ENCODE data around the gene CACNG5. TPM values are rescaled to one million over a fixed set of nuclear protein-coding genes. Genes with fewer than 3 reads are reported as not detected.

The CACNG5 gene
- total RNA-seq, 1 experiment from 2014 or later, result 0.21 TPM

DNA sequence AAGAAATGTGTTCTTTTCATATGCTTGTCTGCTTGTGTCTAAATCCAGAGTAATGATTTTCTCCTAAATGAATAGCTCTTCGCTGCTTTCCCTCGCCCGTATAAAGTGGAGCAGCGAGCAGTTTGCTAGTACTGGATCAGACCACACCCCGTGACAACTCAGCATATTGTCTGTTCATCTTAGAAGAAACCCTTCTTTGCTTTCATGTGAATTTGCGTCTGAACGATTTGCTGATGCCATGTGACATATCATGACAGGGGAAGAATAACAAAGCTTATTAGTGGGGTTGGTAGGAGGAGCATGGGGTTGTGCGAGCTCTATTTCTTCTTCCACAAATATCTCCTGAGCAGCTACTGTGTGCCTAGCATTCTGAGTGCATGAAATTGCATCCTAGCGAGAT lies 85.5 kb downstream of the CACNG5 start:
- Histone ChIP-seq H3K4me3 (ENCODE audit: low read depth in 2 of 2, low read length in 2 of 2) (no peak overlapping the region), H3K27me3 (ENCODE audit: control insufficient read depth, insufficient read depth, low read length) (no peaks in the 10 kb centered on the region), H3K36me3 (ENCODE audit: control insufficient read depth, insufficient read depth, low read length) (no peaks in the 10 kb centered on the region), H3K9me3 (ENCODE audit: control insufficient read depth, insufficient read depth, low read depth, low read length) (no peaks in the 10 kb centered on the region), H3K4me1 (ENCODE audit: control insufficient read depth, insufficient read depth, low read length) (no peaks in the 10 kb centered on the region), H3K27ac (ENCODE audit: low read length) (no peak overlapping the region)
- ATAC-seq, result no peak
- in situ Hi-C loops (cut with HindIII; ENCODE audit: low pct_unique_long_range_greater_than_20kb, low sequenced_read_pairs) (no loop called here), intact Hi-C loops (cut with micrococcal nuclease; ENCODE audit: unreplicated experiment) (no loop called here)
- no TSS peak for BruUV-seq (replicated peaks)
- TF ChIP-seq, protein P1, sequence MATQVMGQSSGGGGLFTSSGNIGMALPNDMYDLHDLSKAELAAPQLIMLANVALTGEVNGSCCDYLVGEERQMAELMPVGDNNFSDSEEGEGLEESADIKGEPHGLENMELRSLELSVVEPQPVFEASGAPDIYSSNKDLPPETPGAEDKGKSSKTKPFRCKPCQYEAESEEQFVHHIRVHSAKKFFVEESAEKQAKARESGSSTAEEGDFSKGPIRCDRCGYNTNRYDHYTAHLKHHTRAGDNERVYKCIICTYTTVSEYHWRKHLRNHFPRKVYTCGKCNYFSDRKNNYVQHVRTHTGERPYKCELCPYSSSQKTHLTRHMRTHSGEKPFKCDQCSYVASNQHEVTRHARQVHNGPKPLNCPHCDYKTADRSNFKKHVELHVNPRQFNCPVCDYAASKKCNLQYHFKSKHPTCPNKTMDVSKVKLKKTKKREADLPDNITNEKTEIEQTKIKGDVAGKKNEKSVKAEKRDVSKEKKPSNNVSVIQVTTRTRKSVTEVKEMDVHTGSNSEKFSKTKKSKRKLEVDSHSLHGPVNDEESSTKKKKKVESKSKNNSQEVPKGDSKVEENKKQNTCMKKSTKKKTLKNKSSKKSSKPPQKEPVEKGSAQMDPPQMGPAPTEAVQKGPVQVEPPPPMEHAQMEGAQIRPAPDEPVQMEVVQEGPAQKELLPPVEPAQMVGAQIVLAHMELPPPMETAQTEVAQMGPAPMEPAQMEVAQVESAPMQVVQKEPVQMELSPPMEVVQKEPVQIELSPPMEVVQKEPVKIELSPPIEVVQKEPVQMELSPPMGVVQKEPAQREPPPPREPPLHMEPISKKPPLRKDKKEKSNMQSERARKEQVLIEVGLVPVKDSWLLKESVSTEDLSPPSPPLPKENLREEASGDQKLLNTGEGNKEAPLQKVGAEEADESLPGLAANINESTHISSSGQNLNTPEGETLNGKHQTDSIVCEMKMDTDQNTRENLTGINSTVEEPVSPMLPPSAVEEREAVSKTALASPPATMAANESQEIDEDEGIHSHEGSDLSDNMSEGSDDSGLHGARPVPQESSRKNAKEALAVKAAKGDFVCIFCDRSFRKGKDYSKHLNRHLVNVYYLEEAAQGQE (IDR thresholded peaks at IDR 0.05; ENCODE audit: insufficient read depth in 1 of 2, low read depth in 2 of 2, low read length in 1 of 2), result no peak
- TF ChIP-seq POLR2AphosphoS5 (IDR thresholded peaks at IDR 0.05; ENCODE audit: low read depth, low read length) (no peak), SIN3A (IDR thresholded peaks at IDR 0.05; ENCODE audit: borderline replicate concordance, insufficient read depth, low read depth, low read length) (no peak), TCF7L2 (IDR thresholded peaks at IDR 0.05; ENCODE audit: low read depth, low read length) (no peak)
- TF ChIP-seq, protein P2, sequence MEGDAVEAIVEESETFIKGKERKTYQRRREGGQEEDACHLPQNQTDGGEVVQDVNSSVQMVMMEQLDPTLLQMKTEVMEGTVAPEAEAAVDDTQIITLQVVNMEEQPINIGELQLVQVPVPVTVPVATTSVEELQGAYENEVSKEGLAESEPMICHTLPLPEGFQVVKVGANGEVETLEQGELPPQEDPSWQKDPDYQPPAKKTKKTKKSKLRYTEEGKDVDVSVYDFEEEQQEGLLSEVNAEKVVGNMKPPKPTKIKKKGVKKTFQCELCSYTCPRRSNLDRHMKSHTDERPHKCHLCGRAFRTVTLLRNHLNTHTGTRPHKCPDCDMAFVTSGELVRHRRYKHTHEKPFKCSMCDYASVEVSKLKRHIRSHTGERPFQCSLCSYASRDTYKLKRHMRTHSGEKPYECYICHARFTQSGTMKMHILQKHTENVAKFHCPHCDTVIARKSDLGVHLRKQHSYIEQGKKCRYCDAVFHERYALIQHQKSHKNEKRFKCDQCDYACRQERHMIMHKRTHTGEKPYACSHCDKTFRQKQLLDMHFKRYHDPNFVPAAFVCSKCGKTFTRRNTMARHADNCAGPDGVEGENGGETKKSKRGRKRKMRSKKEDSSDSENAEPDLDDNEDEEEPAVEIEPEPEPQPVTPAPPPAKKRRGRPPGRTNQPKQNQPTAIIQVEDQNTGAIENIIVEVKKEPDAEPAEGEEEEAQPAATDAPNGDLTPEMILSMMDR (IDR thresholded peaks at IDR 0.05), result no peak
- ChIA-PET CTCF (interaction anchor here (0.6 kb wide), 1 partner anchor 1017 kb away, joined by 3 read pairs; no protein-coding TSS in a partner anchor), POLR2A (no interaction called here)
- no peak for DNase-seq (ENCODE audit: low read depth, low spot score)

DNA sequence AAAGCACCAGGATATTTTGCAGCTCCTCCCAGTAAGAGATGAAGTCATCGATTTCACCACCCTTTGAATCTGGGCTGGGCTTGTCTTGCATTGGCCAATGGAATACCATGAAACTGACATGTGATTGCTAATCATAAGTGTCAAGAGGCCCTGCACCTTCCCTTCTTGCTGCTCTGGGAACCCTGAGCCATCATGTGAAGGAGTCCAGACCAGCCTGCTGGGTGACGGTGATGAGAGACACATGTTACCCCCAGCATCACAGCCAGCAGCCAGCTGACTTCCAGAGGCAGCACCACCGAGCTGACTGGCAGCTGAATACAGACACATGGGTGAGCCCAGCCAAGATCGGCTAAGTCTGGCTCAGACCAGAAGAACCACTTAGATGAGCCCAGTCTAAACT lies 86.0 kb downstream of the CACNG5 start:
- in situ Hi-C loops (cut with HindIII; ENCODE audit: low pct_unique_long_range_greater_than_20kb, low sequenced_read_pairs), result no loop called here
- ChIA-PET CTCF (interaction anchor here (0.6 kb wide), 1 partner anchor 1017 kb away, joined by 3 read pairs; no protein-coding TSS in a partner anchor), POLR2A (no interaction called here)
- Histone ChIP-seq H3K4me3 (ENCODE audit: low read depth in 2 of 2, low read length in 2 of 2) (no peak overlapping the region), H3K4me1 (ENCODE audit: control insufficient read depth, insufficient read depth, low read length) (no peaks in the 10 kb centered on the region), H3K27me3 (ENCODE audit: control insufficient read depth, insufficient read depth, low read length) (no peaks in the 10 kb centered on the region), H3K9me3 (ENCODE audit: control insufficient read depth, insufficient read depth, low read depth, low read length) (no peaks in the 10 kb centered on the region), H3K27ac (ENCODE audit: low read length) (no peak overlapping the region), H3K36me3 (ENCODE audit: control insufficient read depth, insufficient read depth, low read length) (no peaks in the 10 kb centered on the region)
- intact Hi-C loops (cut with micrococcal nuclease; ENCODE audit: unreplicated experiment), result no loop called here
- DNase-seq (ENCODE audit: low read depth, low spot score) (no peak), ATAC-seq (no peak)
- no TSS peak for BruUV-seq (replicated peaks)
- TF ChIP-seq SIN3A (IDR thresholded peaks at IDR 0.05; ENCODE audit: borderline replicate concordance, insufficient read depth, low read depth, low read length), result no peak
- no peak for TF ChIP-seq POLR2AphosphoS5 (IDR thresholded peaks at IDR 0.05; ENCODE audit: low read depth, low read length)

DNA sequence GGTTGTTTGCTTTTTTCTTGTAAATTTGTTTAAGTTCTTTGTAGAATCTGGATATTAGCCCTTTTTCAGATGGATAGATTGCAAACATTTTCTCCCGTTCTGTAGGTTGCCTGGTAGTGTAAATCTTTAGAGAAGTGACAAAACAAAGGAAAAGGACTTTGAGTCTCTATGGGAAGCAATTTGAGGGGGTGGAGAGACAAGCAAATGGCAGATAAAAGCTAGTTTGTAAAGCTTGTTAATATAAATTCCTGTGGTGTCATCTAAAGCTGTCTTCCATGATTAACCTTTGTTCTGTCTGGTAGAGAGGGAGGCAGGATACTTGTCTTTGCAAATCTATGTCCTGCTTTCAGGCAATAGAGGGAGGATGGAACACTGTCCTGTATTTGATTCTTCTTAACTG lies 89.0 kb downstream of the CACNG5 start:
- no TSS peak for BruUV-seq (replicated peaks)
- in situ Hi-C loops (cut with HindIII; ENCODE audit: low pct_unique_long_range_greater_than_20kb, low sequenced_read_pairs) (no loop called here), intact Hi-C loops (cut with micrococcal nuclease; ENCODE audit: unreplicated experiment) (no loop called here)
- Histone ChIP-seq H3K27me3 (ENCODE audit: control insufficient read depth, insufficient read depth, low read length) (no peaks in the 10 kb centered on the region), H3K4me3 (ENCODE audit: low read depth in 2 of 2, low read length in 2 of 2) (no peak overlapping the region), H3K36me3 (ENCODE audit: control insufficient read depth, insufficient read depth, low read length) (no peaks in the 10 kb centered on the region), H3K4me1 (ENCODE audit: control insufficient read depth, insufficient read depth, low read length) (no peaks in the 10 kb centered on the region), H3K9me3 (ENCODE audit: control insufficient read depth, insufficient read depth, low read depth, low read length) (no peaks in the 10 kb centered on the region), H3K27ac (ENCODE audit: low read length) (no peak overlapping the region)
- ATAC-seq (no peak), DNase-seq (ENCODE audit: low read depth, low spot score) (no peak)
- CTCF ChIA-PET, result no interaction called here
- TF ChIP-seq, protein P1 (IDR thresholded peaks at IDR 0.05; ENCODE audit: insufficient read depth in 1 of 2, low read depth in 2 of 2, low read length in 1 of 2), result no peak
- TF ChIP-seq TCF7L2 (IDR thresholded peaks at IDR 0.05; ENCODE audit: low read depth, low read length) (no peak), SIN3A (IDR thresholded peaks at IDR 0.05; ENCODE audit: borderline replicate concordance, insufficient read depth, low read depth, low read length) (no peak), POLR2AphosphoS5 (IDR thresholded peaks at IDR 0.05; ENCODE audit: low read depth, low read length) (no peak)
- TF ChIP-seq, protein P2 (IDR thresholded peaks at IDR 0.05), result no peak
- POLR2A ChIA-PET, result no interaction called here

Data from Panc1 (cell line).